Mesendoderm (in vitro differentiated cells): ENCODE data around the gene CADPS.

Experiments used
- DNase-seq: peaks from one replicate; pipeline ENCODE4 v3.0.0; 2013
- H2AK5ac ChIP-seq: 2 replicates; pipeline ENCODE4 v1.6.1; 2013; ENCODE audit warnings: low read length, inconsistent platforms
- H2BK120ac ChIP-seq: 2 replicates; pipeline ENCODE4 v1.6.1; 2013; ENCODE audit warnings: low read depth, mild to moderate bottlenecking, low read length, moderate library complexity, mixed read lengths
- H2BK15ac ChIP-seq: replicated peaks from 2 replicates; pipeline ENCODE4 v1.6.1; 2013; ENCODE audit warnings: low read depth, mild to moderate bottlenecking, moderate library complexity
- H2BK5ac ChIP-seq: 2 replicates; pipeline ENCODE4 v1.6.1; 2013; ENCODE audit warnings: low read length, inconsistent platforms
- H3K18ac ChIP-seq: 2 replicates; pipeline ENCODE4 v1.6.1; 2013; ENCODE audit warnings: mild to moderate bottlenecking, low read length, mixed read lengths
- H3K23ac ChIP-seq: one replicate; pipeline ENCODE4 v1.6.1; 2013; ENCODE audit warnings: low read length
- H3K27ac ChIP-seq: 2 replicates; pipeline ENCODE4 v1.5.1; 2013; ENCODE audit warnings: low read depth, mild to moderate bottlenecking, inconsistent platforms, low read length, moderate library complexity
- H3K27me3 ChIP-seq: 2 replicates; pipeline ENCODE4 v1.6.1; 2013; ENCODE audit warnings: low read length, control low read depth, mild to moderate bottlenecking, inconsistent platforms; ENCODE audit not compliant: insufficient read depth, poor library complexity
- H3K36me3 ChIP-seq: 2 replicates; pipeline ENCODE4 v1.6.1; 2013; ENCODE audit warnings: low read length, inconsistent platforms; ENCODE audit not compliant: control insufficient read depth, insufficient read depth
- H3K4ac ChIP-seq: one replicate; pipeline ENCODE4 v1.6.1; 2013; ENCODE audit warnings: low read depth, mild to moderate bottlenecking, low read length, moderate library complexity
- H3K4me1 ChIP-seq: 2 replicates; pipeline ENCODE4 v1.6.1; 2013; ENCODE audit warnings: low read depth, low read length, inconsistent platforms; ENCODE audit not compliant: control insufficient read depth
- H3K4me2 ChIP-seq: 2 replicates; pipeline ENCODE4 v1.6.1; 2013; ENCODE audit warnings: low read length
- H3K4me3 ChIP-seq: 2 replicates; pipeline ENCODE4 v1.5.1; 2013; ENCODE audit warnings: mild to moderate bottlenecking, low read length
- H3K56ac ChIP-seq: one replicate; pipeline ENCODE4 v1.6.1; 2013; ENCODE audit warnings: low read length
- H3K79me1 ChIP-seq: 2 replicates; pipeline ENCODE4 v1.6.1; 2013; ENCODE audit warnings: low read length, inconsistent platforms
- H3K79me2 ChIP-seq: 2 replicates; pipeline ENCODE4 v1.6.1; 2013; ENCODE audit warnings: mild to moderate bottlenecking, low read length; ENCODE audit not compliant: control insufficient read depth, insufficient read depth
- H3K9ac ChIP-seq: 2 replicates; pipeline ENCODE4 v1.6.1; 2013; ENCODE audit warnings: low read length, inconsistent platforms
- H4K5ac ChIP-seq: one replicate; pipeline ENCODE4 v1.6.1; 2013; ENCODE audit warnings: low read length
- H4K8ac ChIP-seq: one replicate; pipeline ENCODE4 v1.6.1; 2013; ENCODE audit warnings: low read depth, mild to moderate bottlenecking, control low read depth, low read length, moderate library complexity
- WGBS: extraction: QIAGEN DNeasy Blood & Tissue Kit; methylation state at CpG from one replicate; pipeline ENCODE4 v1.1.7; 2013; ENCODE audit warnings: low lambda C conversion rate, missing lambda C conversion rate; ENCODE audit not compliant: insufficient coverage; ENCODE audit errors: extremely low coverage; 5-methylcytosine and 5-hydroxymethylcytosine counted together

Gene CADPS

DNA sequence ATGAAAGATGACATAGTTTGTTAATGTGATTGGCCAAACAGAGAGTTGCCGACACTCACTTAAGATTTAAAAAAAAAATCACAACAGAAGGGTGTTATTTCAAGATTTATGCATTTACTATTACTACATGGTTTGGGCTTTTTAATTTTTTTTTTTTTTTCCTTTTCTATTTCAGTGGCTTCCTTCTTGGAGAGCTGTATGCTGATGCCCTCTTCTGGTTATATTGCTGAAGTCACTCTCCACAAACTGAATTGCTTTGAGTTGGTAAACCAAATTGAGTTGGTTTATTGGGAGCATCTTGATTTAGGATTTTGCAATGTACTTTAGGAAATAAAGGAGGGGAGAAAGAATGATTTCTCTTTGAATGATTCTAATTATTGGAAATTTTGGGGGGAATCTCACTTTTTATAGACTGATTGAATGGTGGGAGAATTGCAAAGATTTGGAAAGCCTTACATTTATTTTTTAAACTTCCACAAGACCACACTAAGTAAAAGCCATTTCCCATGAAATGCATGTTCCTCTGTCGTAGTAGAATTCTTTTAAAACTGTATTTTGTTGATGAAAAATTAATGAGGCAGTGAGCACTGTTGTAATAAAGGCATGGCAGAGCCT is 315.3 kb downstream of the CADPS start:
- Histone ChIP-seq H2BK15ac (no peak overlapping the region), H4K8ac (no peak overlapping the region), H3K23ac (no peak overlapping the region), H3K27me3 (no peaks in the 10 kb centered on the region), H3K18ac (no peak overlapping the region), H3K4me1 (no peaks in the 10 kb centered on the region), H3K56ac (no peak overlapping the region), H3K4me3 (no peak overlapping the region), H4K5ac (no peak overlapping the region), H3K79me2 (no peaks in the 10 kb centered on the region), H3K27ac (no peak overlapping the region), H2BK5ac (no peak overlapping the region), H3K79me1 (no peaks in the 10 kb centered on the region), H3K4me2 (no peak overlapping the region), H2BK120ac (no peak overlapping the region), H3K36me3 (no peaks in the 10 kb centered on the region), H2AK5ac (no peak overlapping the region), H3K9ac (no peak overlapping the region), H3K4ac (no peak overlapping the region)
- WGBS = no CpG with 5 or more reads among the region's 2 CpGs
- peak; percentile 33 for DNase-seq

DNA sequence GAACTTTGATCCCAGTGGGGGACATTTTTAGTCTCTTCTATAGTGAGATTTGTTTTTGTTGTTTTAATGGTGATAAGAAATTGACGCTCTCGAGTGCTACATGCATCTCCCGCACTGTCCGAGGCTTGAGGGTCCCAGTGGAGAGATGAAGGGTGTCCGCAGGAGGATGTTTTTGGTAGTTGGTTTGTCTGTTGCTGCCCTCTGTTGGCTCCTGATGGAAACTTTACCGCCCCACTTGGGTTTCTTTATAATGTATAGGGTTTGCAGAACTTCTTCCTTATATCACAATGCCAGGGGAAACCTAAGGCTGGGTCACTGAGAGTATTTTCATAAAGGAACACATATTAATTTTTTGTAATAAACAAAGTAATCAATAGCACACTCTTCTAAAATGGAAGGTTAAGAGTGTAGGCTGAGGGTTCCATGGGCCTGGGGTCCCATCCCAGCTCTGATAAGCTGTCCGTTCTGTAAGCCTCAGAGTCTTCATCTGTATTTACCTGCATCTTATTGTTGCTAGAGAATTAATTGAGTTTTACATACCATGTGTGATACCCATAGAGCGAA is 316.6 kb downstream of the CADPS start:
- peak; percentile 58 for DNase-seq
- Histone ChIP-seq H3K27me3 (no peaks in the 10 kb centered on the region), H3K79me1 (no peaks in the 10 kb centered on the region), H3K23ac (no peak overlapping the region), H2BK120ac (no peak overlapping the region), H3K56ac (no peak overlapping the region), H4K5ac (no peak overlapping the region), H3K4me2 (no peak overlapping the region), H2BK15ac (no peak overlapping the region), H3K36me3 (no peaks in the 10 kb centered on the region), H3K9ac (no peak overlapping the region), H3K27ac (no peak overlapping the region), H4K8ac (no peak overlapping the region), H3K4me3 (no peak overlapping the region), H3K4me1 (no peaks in the 10 kb centered on the region), H3K79me2 (no peaks in the 10 kb centered on the region), H2BK5ac (no peak overlapping the region), H2AK5ac (no peak overlapping the region), H3K4ac (no peak overlapping the region), H3K18ac (no peak overlapping the region)
- WGBS = no CpG with 5 or more reads among the region's 8 CpGs

DNA sequence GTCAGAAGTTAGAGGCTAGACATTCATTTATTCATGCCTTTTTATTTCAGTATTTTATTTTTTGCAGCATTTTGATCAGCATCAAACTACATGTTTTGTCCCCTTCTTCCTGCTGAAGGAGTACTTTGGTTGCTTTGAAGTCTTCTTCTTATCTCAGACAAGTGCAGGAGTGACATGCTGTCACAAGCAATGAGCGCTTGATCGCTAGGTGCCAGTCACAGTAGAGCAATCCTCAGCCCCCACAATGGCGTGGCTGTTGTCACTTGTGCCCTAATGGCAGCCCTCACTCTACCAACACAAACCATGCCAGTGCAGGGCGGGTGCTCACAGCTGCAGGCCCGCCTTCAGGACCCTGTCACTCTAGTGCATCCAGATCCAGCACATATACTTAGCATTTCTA is 317.2 kb downstream of the CADPS start:
- Histone ChIP-seq H3K18ac (no peak overlapping the region), H3K27me3 (no peaks in the 10 kb centered on the region), H3K4me1 (no peaks in the 10 kb centered on the region), H4K8ac (no peak overlapping the region), H4K5ac (no peak overlapping the region), H2AK5ac (no peak overlapping the region), H3K4me2 (no peak overlapping the region), H2BK5ac (no peak overlapping the region), H2BK120ac (no peak overlapping the region), H2BK15ac (no peak overlapping the region), H3K4ac (no peak overlapping the region), H3K79me2 (no peaks in the 10 kb centered on the region), H3K36me3 (no peaks in the 10 kb centered on the region), H3K56ac (no peak overlapping the region), H3K9ac (no peak overlapping the region), H3K4me3 (no peak overlapping the region), H3K23ac (no peak overlapping the region), H3K27ac (no peak overlapping the region), H3K79me1 (no peaks in the 10 kb centered on the region)
- no CpG with 5 or more reads among the region's 5 CpGs for WGBS
- no peak for DNase-seq

DNA sequence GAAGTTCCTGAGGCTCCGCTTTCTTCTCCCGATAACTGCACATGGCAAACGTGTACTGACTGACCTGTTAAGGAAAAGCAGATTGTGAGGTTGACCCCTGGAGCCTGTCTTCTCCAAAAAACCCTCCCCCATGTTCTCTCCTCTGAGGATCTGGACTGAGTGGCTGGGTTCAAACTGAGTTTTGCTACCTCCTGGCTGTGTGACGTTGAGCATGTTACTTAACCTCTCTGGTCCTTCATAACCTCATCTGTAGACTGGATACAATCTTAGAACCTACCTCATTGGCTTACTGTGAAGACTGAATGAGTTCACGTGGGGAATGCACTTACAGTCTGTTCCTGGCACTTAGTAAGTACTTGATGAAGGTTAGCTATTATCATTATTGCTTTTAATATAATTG is 317.8 kb downstream of the CADPS start:
- Histone ChIP-seq H2BK15ac (no peak overlapping the region), H4K5ac (no peak overlapping the region), H3K18ac (no peak overlapping the region), H2BK120ac (no peak overlapping the region), H2AK5ac (no peak overlapping the region), H4K8ac (no peak overlapping the region), H3K4me3 (no peak overlapping the region), H3K4me2 (no peak overlapping the region), H3K27ac (no peak overlapping the region), H3K79me2 (no peaks in the 10 kb centered on the region), H2BK5ac (no peak overlapping the region), H3K36me3 (no peaks in the 10 kb centered on the region), H3K27me3 (no peaks in the 10 kb centered on the region), H3K56ac (no peak overlapping the region), H3K79me1 (no peaks in the 10 kb centered on the region), H3K4ac (no peak overlapping the region), H3K23ac (no peak overlapping the region), H3K4me1 (no peaks in the 10 kb centered on the region), H3K9ac (no peak overlapping the region)
- no CpG with 5 or more reads among the region's 5 CpGs for WGBS
- no peak for DNase-seq

DNA sequence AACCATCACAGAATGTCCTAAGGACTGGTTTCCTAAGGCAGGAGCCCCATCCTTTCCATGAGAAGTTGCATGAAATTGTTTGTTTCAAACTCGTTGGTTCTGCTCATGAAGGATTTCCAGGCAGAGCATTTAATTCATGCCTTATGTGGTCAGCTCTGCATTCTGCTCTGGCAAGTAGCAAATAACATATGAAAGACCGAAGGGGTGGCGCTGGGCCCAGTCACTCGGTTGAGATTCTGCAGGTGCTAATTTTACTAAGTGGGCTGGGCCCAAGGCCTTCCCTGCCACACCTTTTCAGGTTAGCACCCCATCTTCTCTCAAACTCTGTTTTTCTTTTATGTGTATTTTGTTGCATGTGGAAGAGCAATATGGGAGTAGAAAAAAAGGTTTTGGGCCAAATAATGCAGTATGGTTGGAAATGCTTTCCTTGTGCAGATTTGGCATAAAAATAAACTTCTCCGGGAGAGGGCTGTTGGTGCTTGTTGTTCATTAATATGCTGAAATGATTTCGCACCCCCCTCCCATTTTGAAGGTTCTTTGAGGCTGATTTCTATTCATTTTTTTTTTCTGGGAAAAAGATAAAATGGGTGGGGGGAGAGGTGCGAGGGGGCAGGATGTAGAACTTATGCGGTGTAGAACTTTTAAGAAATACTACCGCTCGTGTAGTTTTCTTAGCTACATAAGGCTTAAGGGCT is 318.9 kb downstream of the CADPS start:
- H3K4ac ChIP-seq = no peak overlapping the region
- no peak overlapping the region for H2AK5ac ChIP-seq
- H3K27me3 ChIP-seq = no peaks in the 10 kb centered on the region
- no peaks in the 10 kb centered on the region for H3K4me1 ChIP-seq
- H3K27ac ChIP-seq = no peak overlapping the region
- no peak overlapping the region for H4K5ac ChIP-seq
- no peak overlapping the region for H3K18ac ChIP-seq
- no peaks in the 10 kb centered on the region for H3K79me1 ChIP-seq
- H3K36me3 ChIP-seq = no peaks in the 10 kb centered on the region
- H3K4me3 ChIP-seq = no peak overlapping the region
- no peak overlapping the region for H3K23ac ChIP-seq
- no CpG with 5 or more reads among the region's 10 CpGs for WGBS
- no peak overlapping the region for H4K8ac ChIP-seq
- no peaks in the 10 kb centered on the region for H3K79me2 ChIP-seq
- no peak overlapping the region for H2BK5ac ChIP-seq
- no peak overlapping the region for H3K56ac ChIP-seq
- H3K9ac ChIP-seq = no peak overlapping the region
- H2BK15ac ChIP-seq = no peak overlapping the region
- H2BK120ac ChIP-seq = no peak overlapping the region
- no peak for DNase-seq
- no peak overlapping the region for H3K4me2 ChIP-seq
